GM23338 (cell line): ENCODE data around the gene UNC5A. TPM values are rescaled to one million over a fixed set of nuclear protein-coding genes. Genes with fewer than 3 reads are reported as not detected.

Experiments used
- ATAC-seq: fragments of 200-7000 bp; cut with Tn5 transposase; 3 replicates; pipeline ENCODE4 v1.9.1; 2020
- DNase-seq: peaks from one replicate; pipeline ENCODE4 v3.0.0-alpha.2; 2015; ENCODE audit warnings: low spot score
- H2AFZ ChIP-seq: fragments of 200-600 bp; sonication (generic); 2 replicates; pipeline ENCODE4 v1.8.0; 2016; ENCODE audit warnings: antibody characterized with exemption, mild to moderate bottlenecking, moderate library complexity
- H3F3A ChIP-seq: fragments of 200-600 bp; sonication (generic); replicated peaks from 2 replicates; pipeline ENCODE4 v1.8.0; 2017; ENCODE audit warnings: antibody characterized with exemption, mixed run types, low read depth
- H3K27ac ChIP-seq: fragments of 200-600 bp; sonication (generic); 2 replicates; pipeline ENCODE4 v1.6.1; 2016; ENCODE audit warnings: low read depth
- H3K27me3 ChIP-seq: fragments of 200-600 bp; sonication (generic); 2 replicates; pipeline ENCODE4 v1.8.0; 2016; ENCODE audit warnings: mild to moderate bottlenecking, mixed run types, moderate library complexity; ENCODE audit not compliant: insufficient read depth
- H3K36me3 ChIP-seq: fragments of 200-600 bp; sonication (generic); 2 replicates; pipeline ENCODE4 v1.8.0; 2016; ENCODE audit warnings: mild to moderate bottlenecking; ENCODE audit not compliant: insufficient read depth
- H3K4me1 ChIP-seq: fragments of 200-600 bp; sonication (generic); 2 replicates; pipeline ENCODE4 v1.8.0; 2016; ENCODE audit warnings: mild to moderate bottlenecking, moderate library complexity; ENCODE audit not compliant: insufficient read depth
- H3K4me2 ChIP-seq: fragments of 200-600 bp; sonication (generic); 2 replicates; pipeline ENCODE4 v1.7.1; 2017; ENCODE audit warnings: mixed run types
- H3K4me3 ChIP-seq: fragments of 200-600 bp; sonication (generic); 2 replicates; pipeline ENCODE4 v1.6.1; 2016; ENCODE audit warnings: mixed run types
- H3K79me2 ChIP-seq: fragments of 200-600 bp; sonication (generic); replicated peaks from 2 replicates; pipeline ENCODE4 v1.8.0; 2017; ENCODE audit warnings: mild to moderate bottlenecking; ENCODE audit not compliant: insufficient read depth
- H3K9me2 ChIP-seq: fragments of 200-600 bp; sonication (generic); 2 replicates; pipeline ENCODE4 v1.8.0; 2017; ENCODE audit not compliant: insufficient read depth
- H4K20me1 ChIP-seq: fragments of 200-600 bp; sonication (generic); replicated peaks from 2 replicates; pipeline ENCODE4 v1.8.0; 2017; ENCODE audit warnings: mild to moderate bottlenecking; ENCODE audit not compliant: insufficient read depth
- H3K27ac Mint-ChIP-seq: 2 replicates; pipeline ENCODE4 v1.8.0; 2020; ENCODE audit warnings: inconsistent platforms, mild to moderate bottlenecking, moderate library complexity, mixed read lengths
- H3K27me3 Mint-ChIP-seq: 3 replicates; pipeline ENCODE4 v1.8.0; 2022; ENCODE audit warnings: low read depth, mild to moderate bottlenecking, moderate library complexity, mixed read lengths, inconsistent platforms; ENCODE audit not compliant: insufficient read depth, poor library complexity
- H3K36me3 Mint-ChIP-seq: 3 replicates; pipeline ENCODE4 v1.8.0; 2021; ENCODE audit warnings: low read depth, mild to moderate bottlenecking, inconsistent platforms, moderate library complexity, mixed read lengths
- H3K4me1 Mint-ChIP-seq: 3 replicates; pipeline ENCODE4 v1.8.0; 2020; ENCODE audit warnings: mild to moderate bottlenecking, inconsistent platforms, mixed read lengths
- H3K4me3 Mint-ChIP-seq: 3 replicates; pipeline ENCODE4 v1.8.0; 2021; ENCODE audit warnings: moderate library complexity, mild to moderate bottlenecking, inconsistent platforms, mixed read lengths
- H3K9me3 Mint-ChIP-seq: 3 replicates; pipeline ENCODE4 v1.8.0; 2020; ENCODE audit warnings: moderate library complexity, mild to moderate bottlenecking, inconsistent platforms, mixed read lengths
- CREB1 ChIP-seq: fragments of 250-450 bp; sonication (Bioruptor Pico); IDR thresholded peaks from 2 replicates; pipeline ENCODE4 v1.5.0; 2020; ENCODE audit warnings: low read depth, mild to moderate bottlenecking, moderate library complexity
- EZH2 ChIP-seq: fragments of 200-600 bp; sonication (generic); IDR thresholded peaks from one replicate; pipeline ENCODE4 v1.8.0; 2017; ENCODE audit warnings: antibody characterized with exemption, mild to moderate bottlenecking, low read depth; ENCODE audit not compliant: unreplicated experiment
- EZH2phosphoT487 ChIP-seq: fragments of 200-600 bp; sonication (generic); IDR thresholded peaks from one replicate; pipeline ENCODE4 v1.8.1; 2018; ENCODE audit warnings: antibody characterized with exemption; ENCODE audit not compliant: unreplicated experiment
- JUNB ChIP-seq: IDR thresholded peaks from one replicate; pipeline ENCODE4 v1.6.1; 2016; ENCODE audit warnings: antibody characterized with exemption; ENCODE audit not compliant: unreplicated experiment
- NANOG ChIP-seq: IDR thresholded peaks from 2 replicates; pipeline ENCODE4 v1.6.1; 2016; ENCODE audit warnings: antibody characterized with exemption, borderline replicate concordance
- POLR2AphosphoS5 ChIP-seq: IDR thresholded peaks from 2 replicates; pipeline ENCODE4 v1.6.1; 2016; ENCODE audit warnings: antibody characterized with exemption, low read depth
- STAT1 ChIP-seq: IDR thresholded peaks from one replicate; pipeline ENCODE4 v1.6.1; 2016; ENCODE audit warnings: antibody characterized with exemption; ENCODE audit not compliant: unreplicated experiment
- ZNF114 ChIP-seq: fragments of 250-450 bp; sonication (Bioruptor Pico); IDR thresholded peaks from 2 replicates; pipeline ENCODE4 v1.5.0; 2020; ENCODE audit warnings: mild to moderate bottlenecking, moderate library complexity
- ZNF331 ChIP-seq: fragments of 250-450 bp; sonication (Bioruptor Pico); IDR thresholded peaks from 2 replicates; pipeline ENCODE4 v1.5.0; 2020; ENCODE audit warnings: low read depth, mild to moderate bottlenecking, moderate library complexity
- polyA plus RNA-seq: library from polyadenylated mRNA; unstranded; fragments of >200 nt; fragmentation: Nextera tagmentation; extraction: Ambion mirVana; gene quantifications from 2 replicates; pipeline ENCODE4 v1.2.1, GENCODE V29; 2016
- total RNA-seq: library from RNA; depleted of rRNA; stranded (reverse); fragments of >200 nt; shearing (Covaris generic); gene quantifications from 2 replicates; pipeline ENCODE4 v1.2.3, GENCODE V29; 2014
- TF ChIP-seq, protein P1 (sequence below): IDR thresholded peaks from one replicate; pipeline ENCODE4 v1.6.1; 2018; ENCODE audit warnings: antibody characterized with exemption; ENCODE audit not compliant: unreplicated experiment
- TF ChIP-seq, protein P2 (sequence below), 2 experiments: fragments of 200-600 bp in 1 of 2; sonication (generic) in 1 of 2; conservative IDR thresholded peaks; 2 replicates each; pipeline versions ENCODE4 v1.5.1 to v1.6.1; 2016 to 2017; ENCODE audit warnings: antibody characterized with exemption in 2 of 2, low read depth in 2 of 2, mild to moderate bottlenecking in 2 of 2, moderate library complexity in 1 of 2
- TF ChIP-seq, protein P3 (sequence below): fragments of 250-450 bp; sonication (Bioruptor Pico); IDR thresholded peaks from 2 replicates; pipeline ENCODE4 v1.5.0; 2020; ENCODE audit warnings: mild to moderate bottlenecking, moderate library complexity
- TF ChIP-seq, protein P4 (sequence below): IDR thresholded peaks from 2 replicates; pipeline ENCODE4 v1.6.1; 2016; ENCODE audit warnings: antibody characterized with exemption

UNC5A gene
- total and polyA plus RNA-seq, 2 experiments from 2014 or later, result 0.92 to 3.9 TPM

DNA sequence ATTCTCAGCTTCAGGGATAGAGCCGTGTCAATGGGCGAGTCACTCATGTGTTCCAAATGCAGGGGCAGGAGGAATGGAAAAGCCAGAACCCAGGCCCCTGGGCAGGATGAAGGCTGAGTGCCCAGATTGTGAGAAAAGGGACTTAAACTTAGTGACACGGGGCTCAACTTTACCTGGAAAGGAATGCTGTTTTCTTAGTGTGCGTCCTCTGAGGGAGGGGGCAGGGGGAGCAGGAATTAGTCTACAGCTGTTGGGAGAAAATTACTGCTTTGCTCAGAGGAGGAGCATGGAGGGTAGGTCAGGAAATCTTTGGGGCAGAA lies 74.2 kb downstream of the UNC5A start:
- Histone ChIP-seq H3K27ac (no peak overlapping the region), H3K9me2 (no peaks in the 10 kb centered on the region), H3K4me1 (no peaks in the 10 kb centered on the region), H3F3A (no peaks in the 10 kb centered on the region), H3K4me2 (no peak overlapping the region), H2AFZ (no peak overlapping the region), H4K20me1 (no peaks in the 10 kb centered on the region), H3K4me3 (no peak overlapping the region), H3K79me2 (no peaks in the 10 kb centered on the region), H3K27me3 (no peaks in the 10 kb centered on the region), H3K36me3 (no peaks in the 10 kb centered on the region)
- ATAC-seq, result no peak
- Mint-ChIP-seq H3K9me3 (no peaks in the 10 kb centered on the region), H3K4me3 (no peak overlapping the region), H3K36me3 (no peaks in the 10 kb centered on the region), H3K27ac (no peak overlapping the region), H3K4me1 (peaks cover 9% of the 10 kb centered on the region; the same call in 1 of the 3 replicates), H3K27me3 (peaks cover 8% of the 10 kb centered on the region)
- DNase-seq, result no peak
- TF ChIP-seq, protein P1, sequence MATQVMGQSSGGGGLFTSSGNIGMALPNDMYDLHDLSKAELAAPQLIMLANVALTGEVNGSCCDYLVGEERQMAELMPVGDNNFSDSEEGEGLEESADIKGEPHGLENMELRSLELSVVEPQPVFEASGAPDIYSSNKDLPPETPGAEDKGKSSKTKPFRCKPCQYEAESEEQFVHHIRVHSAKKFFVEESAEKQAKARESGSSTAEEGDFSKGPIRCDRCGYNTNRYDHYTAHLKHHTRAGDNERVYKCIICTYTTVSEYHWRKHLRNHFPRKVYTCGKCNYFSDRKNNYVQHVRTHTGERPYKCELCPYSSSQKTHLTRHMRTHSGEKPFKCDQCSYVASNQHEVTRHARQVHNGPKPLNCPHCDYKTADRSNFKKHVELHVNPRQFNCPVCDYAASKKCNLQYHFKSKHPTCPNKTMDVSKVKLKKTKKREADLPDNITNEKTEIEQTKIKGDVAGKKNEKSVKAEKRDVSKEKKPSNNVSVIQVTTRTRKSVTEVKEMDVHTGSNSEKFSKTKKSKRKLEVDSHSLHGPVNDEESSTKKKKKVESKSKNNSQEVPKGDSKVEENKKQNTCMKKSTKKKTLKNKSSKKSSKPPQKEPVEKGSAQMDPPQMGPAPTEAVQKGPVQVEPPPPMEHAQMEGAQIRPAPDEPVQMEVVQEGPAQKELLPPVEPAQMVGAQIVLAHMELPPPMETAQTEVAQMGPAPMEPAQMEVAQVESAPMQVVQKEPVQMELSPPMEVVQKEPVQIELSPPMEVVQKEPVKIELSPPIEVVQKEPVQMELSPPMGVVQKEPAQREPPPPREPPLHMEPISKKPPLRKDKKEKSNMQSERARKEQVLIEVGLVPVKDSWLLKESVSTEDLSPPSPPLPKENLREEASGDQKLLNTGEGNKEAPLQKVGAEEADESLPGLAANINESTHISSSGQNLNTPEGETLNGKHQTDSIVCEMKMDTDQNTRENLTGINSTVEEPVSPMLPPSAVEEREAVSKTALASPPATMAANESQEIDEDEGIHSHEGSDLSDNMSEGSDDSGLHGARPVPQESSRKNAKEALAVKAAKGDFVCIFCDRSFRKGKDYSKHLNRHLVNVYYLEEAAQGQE, result no peak
- TF ChIP-seq, protein P2, sequence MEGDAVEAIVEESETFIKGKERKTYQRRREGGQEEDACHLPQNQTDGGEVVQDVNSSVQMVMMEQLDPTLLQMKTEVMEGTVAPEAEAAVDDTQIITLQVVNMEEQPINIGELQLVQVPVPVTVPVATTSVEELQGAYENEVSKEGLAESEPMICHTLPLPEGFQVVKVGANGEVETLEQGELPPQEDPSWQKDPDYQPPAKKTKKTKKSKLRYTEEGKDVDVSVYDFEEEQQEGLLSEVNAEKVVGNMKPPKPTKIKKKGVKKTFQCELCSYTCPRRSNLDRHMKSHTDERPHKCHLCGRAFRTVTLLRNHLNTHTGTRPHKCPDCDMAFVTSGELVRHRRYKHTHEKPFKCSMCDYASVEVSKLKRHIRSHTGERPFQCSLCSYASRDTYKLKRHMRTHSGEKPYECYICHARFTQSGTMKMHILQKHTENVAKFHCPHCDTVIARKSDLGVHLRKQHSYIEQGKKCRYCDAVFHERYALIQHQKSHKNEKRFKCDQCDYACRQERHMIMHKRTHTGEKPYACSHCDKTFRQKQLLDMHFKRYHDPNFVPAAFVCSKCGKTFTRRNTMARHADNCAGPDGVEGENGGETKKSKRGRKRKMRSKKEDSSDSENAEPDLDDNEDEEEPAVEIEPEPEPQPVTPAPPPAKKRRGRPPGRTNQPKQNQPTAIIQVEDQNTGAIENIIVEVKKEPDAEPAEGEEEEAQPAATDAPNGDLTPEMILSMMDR (conservative IDR thresholded peaks at IDR 0.05; ENCODE audit: low read depth in 2 of 2), result no peak
- TF ChIP-seq JUNB (no peak), NANOG (no peak), CREB1 (CRISPR knock-in tag) (no peak), ZNF114 (no peak), EZH2phosphoT487 (no peak), POLR2AphosphoS5 (no peak), ZNF331 (no peak), EZH2 (no peak), STAT1 (no peak)
- TF ChIP-seq, protein P3, sequence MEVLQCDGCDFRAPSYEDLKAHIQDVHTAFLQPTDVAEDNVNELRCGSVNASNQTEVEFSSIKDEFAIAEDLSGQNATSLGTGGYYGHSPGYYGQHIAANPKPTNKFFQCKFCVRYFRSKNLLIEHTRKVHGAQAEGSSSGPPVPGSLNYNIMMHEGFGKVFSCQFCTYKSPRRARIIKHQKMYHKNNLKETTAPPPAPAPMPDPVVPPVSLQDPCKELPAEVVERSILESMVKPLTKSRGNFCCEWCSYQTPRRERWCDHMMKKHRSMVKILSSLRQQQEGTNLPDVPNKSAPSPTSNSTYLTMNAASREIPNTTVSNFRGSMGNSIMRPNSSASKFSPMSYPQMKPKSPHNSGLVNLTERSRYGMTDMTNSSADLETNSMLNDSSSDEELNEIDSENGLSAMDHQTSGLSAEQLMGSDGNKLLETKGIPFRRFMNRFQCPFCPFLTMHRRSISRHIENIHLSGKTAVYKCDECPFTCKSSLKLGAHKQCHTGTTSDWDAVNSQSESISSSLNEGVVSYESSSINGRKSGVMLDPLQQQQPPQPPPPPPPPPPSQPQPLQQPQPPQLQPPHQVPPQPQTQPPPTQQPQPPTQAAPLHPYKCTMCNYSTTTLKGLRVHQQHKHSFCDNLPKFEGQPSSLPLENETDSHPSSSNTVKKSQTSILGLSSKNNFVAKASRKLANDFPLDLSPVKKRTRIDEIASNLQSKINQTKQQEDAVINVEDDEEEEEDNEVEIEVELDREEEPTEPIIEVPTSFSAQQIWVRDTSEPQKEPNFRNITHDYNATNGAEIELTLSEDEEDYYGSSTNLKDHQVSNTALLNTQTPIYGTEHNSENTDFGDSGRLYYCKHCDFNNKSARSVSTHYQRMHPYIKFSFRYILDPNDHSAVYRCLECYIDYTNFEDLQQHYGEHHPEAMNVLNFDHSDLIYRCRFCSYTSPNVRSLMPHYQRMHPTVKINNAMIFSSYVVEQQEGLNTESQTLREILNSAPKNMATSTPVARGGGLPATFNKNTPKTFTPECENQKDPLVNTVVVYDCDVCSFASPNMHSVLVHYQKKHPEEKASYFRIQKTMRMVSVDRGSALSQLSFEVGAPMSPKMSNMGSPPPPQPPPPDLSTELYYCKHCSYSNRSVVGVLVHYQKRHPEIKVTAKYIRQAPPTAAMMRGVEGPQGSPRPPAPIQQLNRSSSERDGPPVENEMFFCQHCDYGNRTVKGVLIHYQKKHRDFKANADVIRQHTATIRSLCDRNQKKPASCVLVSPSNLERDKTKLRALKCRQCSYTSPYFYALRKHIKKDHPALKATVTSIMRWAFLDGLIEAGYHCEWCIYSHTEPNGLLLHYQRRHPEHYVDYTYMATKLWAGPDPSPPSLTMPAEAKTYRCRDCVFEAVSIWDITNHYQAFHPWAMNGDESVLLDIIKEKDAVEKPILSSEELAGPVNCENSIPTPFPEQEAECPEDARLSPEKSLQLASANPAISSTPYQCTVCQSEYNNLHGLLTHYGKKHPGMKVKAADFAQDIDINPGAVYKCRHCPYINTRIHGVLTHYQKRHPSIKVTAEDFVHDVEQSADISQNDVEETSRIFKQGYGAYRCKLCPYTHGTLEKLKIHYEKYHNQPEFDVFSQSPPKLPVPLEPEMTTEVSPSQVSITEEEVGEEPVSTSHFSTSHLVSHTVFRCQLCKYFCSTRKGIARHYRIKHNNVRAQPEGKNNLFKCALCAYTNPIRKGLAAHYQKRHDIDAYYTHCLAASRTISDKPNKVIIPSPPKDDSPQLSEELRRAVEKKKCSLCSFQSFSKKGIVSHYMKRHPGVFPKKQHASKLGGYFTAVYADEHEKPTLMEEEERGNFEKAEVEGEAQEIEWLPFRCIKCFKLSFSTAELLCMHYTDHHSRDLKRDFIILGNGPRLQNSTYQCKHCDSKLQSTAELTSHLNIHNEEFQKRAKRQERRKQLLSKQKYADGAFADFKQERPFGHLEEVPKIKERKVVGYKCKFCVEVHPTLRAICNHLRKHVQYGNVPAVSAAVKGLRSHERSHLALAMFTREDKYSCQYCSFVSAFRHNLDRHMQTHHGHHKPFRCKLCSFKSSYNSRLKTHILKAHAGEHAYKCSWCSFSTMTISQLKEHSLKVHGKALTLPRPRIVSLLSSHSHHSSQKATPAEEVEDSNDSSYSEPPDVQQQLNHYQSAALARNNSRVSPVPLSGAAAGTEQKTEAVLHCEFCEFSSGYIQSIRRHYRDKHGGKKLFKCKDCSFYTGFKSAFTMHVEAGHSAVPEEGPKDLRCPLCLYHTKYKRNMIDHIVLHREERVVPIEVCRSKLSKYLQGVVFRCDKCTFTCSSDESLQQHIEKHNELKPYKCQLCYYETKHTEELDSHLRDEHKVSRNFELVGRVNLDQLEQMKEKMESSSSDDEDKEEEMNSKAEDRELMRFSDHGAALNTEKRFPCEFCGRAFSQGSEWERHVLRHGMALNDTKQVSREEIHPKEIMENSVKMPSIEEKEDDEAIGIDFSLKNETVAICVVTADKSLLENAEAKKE (CRISPR knock-in tag), result no peak
- TF ChIP-seq, protein P4, sequence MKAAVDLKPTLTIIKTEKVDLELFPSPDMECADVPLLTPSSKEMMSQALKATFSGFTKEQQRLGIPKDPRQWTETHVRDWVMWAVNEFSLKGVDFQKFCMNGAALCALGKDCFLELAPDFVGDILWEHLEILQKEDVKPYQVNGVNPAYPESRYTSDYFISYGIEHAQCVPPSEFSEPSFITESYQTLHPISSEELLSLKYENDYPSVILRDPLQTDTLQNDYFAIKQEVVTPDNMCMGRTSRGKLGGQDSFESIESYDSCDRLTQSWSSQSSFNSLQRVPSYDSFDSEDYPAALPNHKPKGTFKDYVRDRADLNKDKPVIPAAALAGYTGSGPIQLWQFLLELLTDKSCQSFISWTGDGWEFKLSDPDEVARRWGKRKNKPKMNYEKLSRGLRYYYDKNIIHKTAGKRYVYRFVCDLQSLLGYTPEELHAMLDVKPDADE, result no peak
